ENCODE measurements around the gene CA10.

GRCh38 chr17:51797150-51797549, 361.4 kb downstream of the CA10 start:
- no peak for TF ChIP-seq CTCF (optimal IDR thresholded peaks at IDR 0.05 in 1 of 3, IDR thresholded peaks at IDR 0.05 in 1 of 3, conservative IDR thresholded peaks at IDR 0.05 in 1 of 3; ENCODE audit: extremely low read depth in 1 of 3, insufficient read depth in 2 of 3, low read length in 3 of 3)
- no peak for TF ChIP-seq EZH2 (IDR thresholded peaks at IDR 0.05; ENCODE audit: low read length)

Measured in keratinocyte (primary cell).